Glutamatergic neuron (in vitro differentiated cells): Measurements from ENCODE around the gene MPC1L. TPM values are rescaled to one million over a fixed set of nuclear protein-coding genes. Genes with fewer than 3 reads are reported as not detected.
A peak's percentile ranks its signal among the peaks of the same experiment; 100 is the strongest.

ENCODE experiments used
- DNase-seq: peaks from one replicate; pipeline ENCODE4 v3.0.0; 2022
- H3K27ac Mint-ChIP-seq: one replicate; pipeline ENCODE4 v1.8.0; 2020; ENCODE audit warnings: mild to moderate bottlenecking, mixed read lengths, inconsistent platforms; ENCODE audit not compliant: unreplicated experiment
- H3K27me3 Mint-ChIP-seq: one replicate; pipeline ENCODE4 v1.8.0; 2020; ENCODE audit warnings: mild to moderate bottlenecking, moderate library complexity, mixed read lengths, inconsistent platforms; ENCODE audit not compliant: unreplicated experiment
- H3K36me3 Mint-ChIP-seq: one replicate; pipeline ENCODE4 v1.8.0; 2020; ENCODE audit warnings: mild to moderate bottlenecking, mixed read lengths, inconsistent platforms; ENCODE audit not compliant: unreplicated experiment
- H3K4me1 Mint-ChIP-seq: one replicate; pipeline ENCODE4 v1.8.0; 2020; ENCODE audit warnings: mild to moderate bottlenecking, low read depth, mixed read lengths, inconsistent platforms; ENCODE audit not compliant: unreplicated experiment
- H3K4me3 Mint-ChIP-seq: one replicate; pipeline ENCODE4 v1.8.0; 2020; ENCODE audit warnings: mild to moderate bottlenecking, mixed read lengths, inconsistent platforms; ENCODE audit not compliant: unreplicated experiment
- H3K9me3 Mint-ChIP-seq: one replicate; pipeline ENCODE4 v1.8.0; 2020; ENCODE audit warnings: mild to moderate bottlenecking, moderate library complexity, mixed read lengths, inconsistent platforms; ENCODE audit not compliant: unreplicated experiment
- CTCF ChIP-seq: fragments of 200-600 bp; sonication (generic); IDR thresholded peaks from one replicate; pipeline ENCODE4 v1.5.0; 2021; ENCODE audit not compliant: partially characterized antibody, unreplicated experiment
- total RNA-seq: library from RNA; stranded (reverse); fragmentation: NEBNext Ultra II Directional; extraction: Animal tissue kit (Norgen Biotek cat#: 25700); gene quantifications from one replicate; pipeline ENCODE4 v1.2.1, GENCODE V29; 2021; ENCODE audit not compliant: unreplicated experiment

Gene MPC1L
- total RNA-seq, 1 donor from 2014 or later = not detected

- Mint-ChIP-seq H3K9me3 (peaks cover 3% of the 10 kb centered on the region), H3K27ac (no peak overlapping the region), H3K36me3 (no peaks in the 10 kb centered on the region), H3K27me3 (no peaks in the 10 kb centered on the region), H3K4me3 (no peak overlapping the region), H3K4me1 (no peaks in the 10 kb centered on the region)
- TF ChIP-seq CTCF = no peak
- no peak for DNase-seq
Measured at GRCh38 chrX:40628506-40628905, 5.3 kb downstream of the MPC1L start.

DNA sequence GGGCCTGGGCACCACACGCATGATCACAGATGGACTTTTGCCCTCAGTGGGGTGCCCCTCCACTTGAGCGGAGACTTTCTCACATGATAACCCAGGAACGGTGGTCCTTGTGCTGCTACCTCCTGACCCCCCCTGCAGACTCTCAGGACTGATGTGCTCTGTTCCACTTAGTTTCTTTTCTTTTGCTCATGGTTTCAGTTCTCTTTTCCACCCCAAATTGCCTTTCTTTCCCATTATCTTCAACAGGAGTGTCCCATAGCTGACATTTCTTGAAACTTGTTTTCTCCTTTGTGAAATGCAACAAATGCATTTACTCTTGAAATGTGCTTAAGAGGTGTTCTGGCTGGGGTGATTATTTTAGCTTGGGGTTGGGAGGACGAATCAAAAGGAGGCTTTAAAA lies 9.0 kb downstream of the MPC1L start:
- DNase-seq = no peak
- Mint-ChIP-seq H3K4me3 (no peak overlapping the region), H3K9me3 (peaks cover 1% of the 10 kb centered on the region), H3K4me1 (no peaks in the 10 kb centered on the region), H3K27me3 (peaks cover 2% of the 10 kb centered on the region), H3K36me3 (no peaks in the 10 kb centered on the region), H3K27ac (no peak overlapping the region)
- TF ChIP-seq CTCF = no peak

GRCh38 chrX:40637687-40638086 lies 14.5 kb downstream of the MPC1L start:
- Mint-ChIP-seq H3K9me3 (peaks cover 1% of the 10 kb centered on the region), H3K36me3 (no peaks in the 10 kb centered on the region), H3K4me3 (no peak overlapping the region), H3K27me3 (peaks cover 2% of the 10 kb centered on the region), H3K4me1 (no peaks in the 10 kb centered on the region), H3K27ac (no peak overlapping the region)
- no peak for TF ChIP-seq CTCF
- no peak for DNase-seq

GRCh38 chrX:40644176-40644575 lies 20.9 kb downstream of the MPC1L start:
- Mint-ChIP-seq H3K27ac (no peak overlapping the region), H3K4me1 (peaks cover 6% of the 10 kb centered on the region), H3K36me3 (no peaks in the 10 kb centered on the region), H3K27me3 (peaks cover 6% of the 10 kb centered on the region), H3K9me3 (peaks cover 2% of the 10 kb centered on the region), H3K4me3 (peak overlapping the region; percentile 38)
- no peak for DNase-seq
- no peak for TF ChIP-seq CTCF

GRCh38 chrX:40644821-40645358 lies 21.7 kb downstream of the MPC1L start:
- no peak overlapping the region for H3K27ac Mint-ChIP-seq
- H3K4me1 Mint-ChIP-seq = peaks cover 6% of the 10 kb centered on the region
- DNase-seq = no peak

More at GRCh38 chrX:40644821-40645358, 21.7 kb downstream of the MPC1L start:
- Mint-ChIP-seq H3K36me3 (no peaks in the 10 kb centered on the region), H3K9me3 (peaks cover 2% of the 10 kb centered on the region), H3K27me3 (peaks cover 6% of the 10 kb centered on the region), H3K4me3 (peak overlapping the region; percentile 78)
- TF ChIP-seq CTCF = no peak
